Measurements from ENCODE around the gene VPS52.

VPS52 gene

DNA sequence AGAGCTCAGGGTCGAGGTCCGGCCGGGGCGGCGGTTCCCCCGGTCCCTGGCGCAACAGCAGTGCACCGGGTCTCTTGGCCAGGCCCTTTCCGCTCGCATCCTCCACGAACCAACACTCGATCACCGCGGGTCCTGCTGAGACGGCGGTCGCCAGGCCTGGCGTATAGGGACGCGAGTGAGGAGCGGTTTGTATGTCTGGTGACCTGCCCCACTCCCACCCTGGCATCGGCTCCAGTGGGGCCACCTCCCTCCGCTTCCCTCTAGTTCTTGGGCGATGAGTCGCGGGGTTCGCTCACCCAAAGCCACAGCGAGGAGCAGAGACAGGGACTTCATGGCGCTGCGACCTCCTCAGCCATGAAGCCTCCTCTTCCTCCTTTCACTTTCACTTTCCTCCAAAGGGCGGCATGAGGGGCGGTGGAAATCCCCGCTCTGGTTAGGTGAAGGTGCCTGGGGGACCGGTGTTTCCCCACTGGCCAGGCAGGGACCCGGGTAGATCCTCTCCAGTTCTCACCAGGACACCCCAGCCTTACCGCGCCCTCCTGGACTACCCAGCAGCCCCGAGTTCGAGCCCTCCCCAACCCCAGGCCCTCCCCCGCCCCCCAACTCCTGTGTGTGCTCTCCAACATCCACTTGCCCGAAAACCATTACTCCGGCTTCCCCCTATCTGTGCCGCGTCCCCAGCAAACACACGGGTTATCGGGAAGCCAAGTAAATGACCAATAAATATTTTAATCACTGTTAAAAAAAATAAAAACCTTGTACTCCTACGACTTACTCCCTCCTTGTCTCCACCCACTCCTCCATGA is 42.2 kb upstream of the VPS52 start, which contains the start of gene TAPBP:
TSS of gene TAPBP (minus strand) at position 370 of the 806 bp plus-strand sequence. CDS start at position 333, 37 bp downstream.
- Mint-ChIP-seq H3K4me3 (peak within 1 kb of the TSS; percentile 97), H3K27me3 (no peaks in the 10 kb centered on the region), H3K9me3 (no peaks in the 10 kb centered on the region), H3K27ac (peak within 1 kb of the TSS; percentile 96), H3K36me3 (peaks cover 17% of the 10 kb centered on the region), H3K4me1 (peaks cover 54% of the 10 kb centered on the region)

GRCh38 chr6:33313105-33313708 is 41.5 kb upstream of the VPS52 start:
- H3K27me3 Mint-ChIP-seq = no peaks in the 10 kb centered on the region
- H3K4me1 Mint-ChIP-seq = peaks cover 54% of the 10 kb centered on the region
- peak overlapping the region; percentile 96 for H3K27ac Mint-ChIP-seq
- peak overlapping the region; percentile 97 for H3K4me3 Mint-ChIP-seq
- no peaks in the 10 kb centered on the region for H3K9me3 Mint-ChIP-seq
- H3K36me3 Mint-ChIP-seq = peaks cover 17% of the 10 kb centered on the region

DNA sequence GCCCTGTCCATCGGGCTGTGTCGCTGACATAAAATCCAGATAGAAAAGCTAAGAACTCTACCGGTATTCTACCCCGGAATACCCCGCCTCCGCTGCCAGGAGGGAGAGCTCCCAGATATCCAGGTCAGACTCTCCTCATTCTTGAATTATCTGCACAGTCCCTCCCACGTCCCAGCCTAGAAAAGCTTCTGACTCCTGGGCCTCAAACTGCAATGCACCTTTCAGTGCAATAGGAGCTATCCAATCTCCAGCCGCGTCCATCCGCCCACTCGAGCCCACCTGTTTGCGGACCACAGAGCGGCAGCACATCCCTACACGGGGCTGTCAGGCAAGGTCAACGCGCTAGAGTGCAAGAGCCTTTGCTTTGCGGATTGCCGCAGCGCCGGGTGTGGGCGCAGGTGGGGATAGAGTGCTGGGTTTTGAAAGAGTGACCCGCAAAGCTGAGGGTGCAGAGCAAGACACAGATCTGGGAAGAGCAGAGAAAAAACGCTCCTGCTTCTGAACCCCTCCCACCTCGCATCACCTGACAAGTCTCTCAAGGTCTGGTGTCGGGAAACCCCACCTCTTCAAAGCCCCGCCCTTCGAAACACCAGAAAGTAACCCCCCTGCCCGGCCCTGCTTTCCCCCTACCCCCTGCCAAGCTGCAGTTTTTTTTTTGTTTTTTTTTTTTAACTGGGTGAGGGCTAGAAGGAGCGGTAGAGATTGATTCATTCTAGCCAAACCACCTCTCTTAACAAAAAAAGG is 40.9 kb upstream of the VPS52 start:
- peak overlapping the region; percentile 96 for H3K27ac Mint-ChIP-seq
- peaks cover 53% of the 10 kb centered on the region for H3K4me1 Mint-ChIP-seq
- peak overlapping the region; percentile 97 for H3K4me3 Mint-ChIP-seq
- H3K9me3 Mint-ChIP-seq = no peaks in the 10 kb centered on the region
- peaks cover 17% of the 10 kb centered on the region for H3K36me3 Mint-ChIP-seq
- no peaks in the 10 kb centered on the region for H3K27me3 Mint-ChIP-seq

DNA sequence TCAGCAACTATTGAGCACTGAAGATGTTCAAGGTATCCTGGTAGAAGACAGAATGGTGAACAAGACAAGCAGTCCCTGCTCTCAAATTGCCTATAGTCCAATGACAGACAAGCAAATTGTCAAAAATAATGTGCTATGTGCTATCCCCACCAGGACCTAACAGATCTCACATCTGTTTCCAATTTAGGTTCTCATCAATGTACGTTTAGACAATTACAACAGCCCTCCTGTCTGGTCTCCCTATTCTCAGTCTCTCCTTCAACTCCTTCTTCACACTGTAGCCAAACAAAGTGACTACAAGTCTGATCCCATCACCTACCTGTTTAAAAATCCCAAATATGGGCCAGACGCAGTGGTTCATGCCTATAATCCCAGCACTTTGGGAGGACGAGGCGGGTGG is 34.7 kb upstream of the VPS52 start:
- H3K36me3 Mint-ChIP-seq = peaks cover 12% of the 10 kb centered on the region
- H3K4me3 Mint-ChIP-seq = no peak overlapping the region
- H3K27me3 Mint-ChIP-seq = no peaks in the 10 kb centered on the region
- peak overlapping the region; percentile 8 for H3K27ac Mint-ChIP-seq
- peaks cover 34% of the 10 kb centered on the region for H3K4me1 Mint-ChIP-seq
- no peaks in the 10 kb centered on the region for H3K9me3 Mint-ChIP-seq

DNA sequence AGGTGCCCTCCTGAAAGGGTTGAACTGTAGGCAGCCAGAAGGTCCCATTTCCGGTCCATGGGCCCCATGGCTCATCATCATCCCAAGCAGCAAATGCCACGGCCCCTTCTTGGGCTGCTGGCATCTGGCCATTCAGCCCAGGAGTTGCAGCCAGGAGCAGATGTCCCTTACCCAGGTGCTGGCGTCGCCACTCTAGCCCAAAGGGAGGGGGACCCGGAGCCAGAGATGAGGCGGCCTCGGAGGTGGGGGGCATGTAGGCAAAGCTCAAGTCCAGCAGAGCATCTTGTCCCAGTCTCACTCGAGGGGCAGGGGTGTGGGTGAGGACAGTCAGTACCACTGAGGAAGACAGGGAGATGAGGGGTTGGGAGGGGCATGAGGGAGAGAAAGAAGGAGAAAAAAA is 33.4 kb upstream of the VPS52 start:
- H3K4me3 Mint-ChIP-seq = no peak overlapping the region
- H3K36me3 Mint-ChIP-seq = peaks cover 11% of the 10 kb centered on the region
- no peaks in the 10 kb centered on the region for H3K27me3 Mint-ChIP-seq
- peaks cover 37% of the 10 kb centered on the region for H3K4me1 Mint-ChIP-seq
- H3K27ac Mint-ChIP-seq = no peak overlapping the region
- H3K9me3 Mint-ChIP-seq = no peaks in the 10 kb centered on the region

DNA sequence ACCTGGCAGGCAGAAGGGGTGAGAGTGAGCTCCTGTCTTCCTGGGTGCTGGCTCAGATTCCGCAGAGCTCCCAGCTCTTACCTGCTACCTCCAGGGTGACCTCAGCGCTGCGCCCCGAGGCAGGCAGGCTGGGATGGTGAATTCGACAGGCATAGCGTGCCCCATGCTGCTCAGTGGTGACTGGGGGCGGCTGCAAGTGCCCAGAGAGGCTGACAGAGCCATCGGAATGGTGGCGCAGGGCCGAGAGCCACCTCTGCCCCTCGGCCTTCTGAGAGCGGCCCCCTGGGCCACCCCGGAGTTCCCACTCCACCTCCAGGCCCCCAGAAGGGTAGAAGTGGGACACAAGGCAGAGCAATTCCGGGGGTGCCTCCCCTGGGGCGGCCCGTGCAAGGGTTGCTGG is 32.5 kb upstream of the VPS52 start:
- peaks cover 12% of the 10 kb centered on the region for H3K36me3 Mint-ChIP-seq
- no peak overlapping the region for H3K4me3 Mint-ChIP-seq
- peaks cover 46% of the 10 kb centered on the region for H3K4me1 Mint-ChIP-seq

GRCh38 chr6:33301877-33302276 is 30.2 kb upstream of the VPS52 start:
- Mint-ChIP-seq H3K27ac (no peak overlapping the region), H3K4me1 (peaks cover 43% of the 10 kb centered on the region), H3K36me3 (peaks cover 8% of the 10 kb centered on the region), H3K4me3 (no peak overlapping the region), H3K9me3 (no peaks in the 10 kb centered on the region), H3K27me3 (no peaks in the 10 kb centered on the region)

More for the DNA sequence above, 32.5 kb upstream of the VPS52 start:
- Mint-ChIP-seq H3K9me3 (no peaks in the 10 kb centered on the region), H3K27ac (no peak overlapping the region), H3K27me3 (no peaks in the 10 kb centered on the region)

GRCh38 chr6:33299237-33299944 is 27.7 kb upstream of the VPS52 start:
- Mint-ChIP-seq H3K27ac (peak overlapping the region; percentile 98), H3K36me3 (peaks cover 12% of the 10 kb centered on the region), H3K9me3 (no peaks in the 10 kb centered on the region), H3K4me1 (peaks cover 34% of the 10 kb centered on the region), H3K27me3 (no peaks in the 10 kb centered on the region), H3K4me3 (peak overlapping the region; percentile 98)

DNA sequence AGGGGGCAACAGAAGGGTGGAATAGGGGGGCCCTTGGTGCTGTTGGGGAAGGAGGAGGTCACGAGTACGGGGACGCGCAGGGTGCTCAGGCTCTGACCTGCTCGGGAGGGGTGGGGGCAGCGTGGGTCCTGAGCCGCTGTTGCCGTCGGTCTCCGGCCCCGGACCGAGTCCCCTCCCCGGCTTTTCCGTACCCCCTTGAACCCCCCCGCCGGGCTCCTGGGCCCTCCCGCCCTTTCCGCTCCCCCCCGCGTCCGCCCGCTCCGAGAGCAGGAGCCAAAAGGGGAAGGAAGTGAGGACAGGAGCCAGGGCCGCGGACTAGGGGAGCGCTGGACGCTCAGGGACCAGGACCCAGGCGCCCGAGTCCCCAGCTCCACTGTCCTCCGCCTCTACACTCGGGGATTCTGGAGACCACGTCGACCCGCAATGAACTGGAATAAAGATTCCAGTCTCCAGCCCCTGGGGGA is 27.1 kb upstream of the VPS52 start, which contains the start of gene RGL2:
TSS of gene RGL2 (minus strand) at position 170 of the 464 bp plus-strand sequence. CDS start 332 bp downstream, outside the sequence.
- H3K4me1 Mint-ChIP-seq = peaks cover 32% of the 10 kb centered on the region
- H3K4me3 Mint-ChIP-seq = peak within 1 kb of the TSS; percentile 98
- H3K9me3 Mint-ChIP-seq = no peaks in the 10 kb centered on the region
- peak within 1 kb of the TSS; percentile 98 for H3K27ac Mint-ChIP-seq
- H3K27me3 Mint-ChIP-seq = no peaks in the 10 kb centered on the region
- H3K36me3 Mint-ChIP-seq = peaks cover 13% of the 10 kb centered on the region

DNA sequence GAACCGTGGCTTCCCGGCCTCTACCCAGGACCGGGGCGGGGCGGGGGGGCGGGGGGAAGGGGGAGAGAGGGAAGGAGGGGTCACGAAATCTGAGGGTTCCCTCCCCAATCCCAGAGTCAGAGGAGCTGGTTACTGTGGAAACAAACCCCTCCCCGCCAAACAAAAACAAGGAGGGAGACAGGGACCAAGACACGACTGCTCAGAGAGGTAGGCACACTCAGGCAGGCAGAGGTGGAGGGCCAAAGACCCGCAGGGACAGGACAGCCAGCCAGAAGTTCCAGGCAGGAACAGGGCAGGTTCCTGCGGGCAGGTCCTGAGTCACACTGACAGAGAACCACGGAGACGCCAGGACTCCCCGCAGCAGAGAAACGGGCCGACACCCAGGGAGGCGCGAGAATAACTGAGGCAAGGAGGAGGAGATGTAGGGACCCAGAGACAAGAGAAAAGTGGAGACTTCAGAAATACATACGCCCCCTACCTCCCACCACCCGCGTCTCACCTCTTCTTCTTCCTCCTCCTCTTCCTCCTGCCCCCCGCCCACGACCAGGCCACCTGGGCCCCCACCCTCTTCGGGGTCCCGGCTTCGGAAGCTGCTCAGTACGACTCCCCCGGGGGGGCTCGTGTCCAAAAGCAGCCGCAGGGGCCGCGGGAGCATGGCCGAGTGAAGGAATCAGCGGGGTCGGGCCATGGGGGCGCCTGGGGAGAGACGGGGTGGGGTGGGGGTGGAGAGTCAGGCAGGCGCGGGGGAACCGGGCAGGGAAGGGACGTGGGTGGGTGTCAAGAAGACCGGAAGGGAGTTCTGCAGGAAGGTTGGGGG is 26.5 kb upstream of the VPS52 start:
- peak overlapping the region; percentile 95 for H3K27ac Mint-ChIP-seq
- H3K4me1 Mint-ChIP-seq = peaks cover 27% of the 10 kb centered on the region
- no peaks in the 10 kb centered on the region for H3K27me3 Mint-ChIP-seq
- peak overlapping the region; percentile 98 for H3K4me3 Mint-ChIP-seq
- H3K36me3 Mint-ChIP-seq = peaks cover 10% of the 10 kb centered on the region
- no peaks in the 10 kb centered on the region for H3K9me3 Mint-ChIP-seq

- Mint-ChIP-seq H3K27ac (peak overlapping the region; percentile 30), H3K4me1 (peaks cover 27% of the 10 kb centered on the region), H3K9me3 (no peaks in the 10 kb centered on the region), H3K4me3 (peak overlapping the region; percentile 33), H3K36me3 (peaks cover 10% of the 10 kb centered on the region), H3K27me3 (no peaks in the 10 kb centered on the region)
These were observed 25.8 kb upstream of the VPS52 start for GRCh38 chr6:33297406-33297955.

DNA sequence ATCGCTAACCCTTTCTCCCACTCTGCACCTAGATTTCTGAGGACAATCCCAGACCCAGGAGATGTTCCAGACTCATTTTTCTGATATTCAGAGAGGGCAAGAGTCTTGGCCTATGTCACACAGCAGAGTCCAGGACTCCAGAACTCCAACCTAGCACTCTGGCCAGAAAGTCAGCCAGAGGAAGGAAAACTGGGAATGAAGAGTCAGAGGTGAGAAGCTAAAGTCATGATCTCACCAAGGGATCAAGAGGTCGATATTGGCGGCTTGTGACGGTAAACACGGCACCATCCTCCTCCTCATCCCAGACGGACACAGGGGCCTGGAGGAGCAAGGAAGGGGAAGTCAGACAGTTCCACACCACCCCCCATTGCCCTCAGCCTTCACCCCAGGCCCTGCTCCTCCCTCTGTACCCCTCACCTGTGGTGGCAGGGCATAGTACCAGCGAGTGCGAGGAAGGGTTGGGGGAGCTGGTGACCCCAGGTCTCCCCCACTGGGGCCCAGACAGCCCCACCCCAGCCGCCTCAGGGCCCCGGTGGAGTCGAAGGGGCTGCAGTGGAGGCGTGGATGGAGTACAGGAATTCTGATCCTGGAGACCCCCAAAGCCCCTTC is 25.2 kb upstream of the VPS52 start:
- Mint-ChIP-seq H3K9me3 (no peaks in the 10 kb centered on the region), H3K4me3 (peak overlapping the region; percentile 68), H3K27ac (peak overlapping the region; percentile 56), H3K36me3 (peaks cover 10% of the 10 kb centered on the region), H3K4me1 (peaks cover 27% of the 10 kb centered on the region), H3K27me3 (no peaks in the 10 kb centered on the region)

DNA sequence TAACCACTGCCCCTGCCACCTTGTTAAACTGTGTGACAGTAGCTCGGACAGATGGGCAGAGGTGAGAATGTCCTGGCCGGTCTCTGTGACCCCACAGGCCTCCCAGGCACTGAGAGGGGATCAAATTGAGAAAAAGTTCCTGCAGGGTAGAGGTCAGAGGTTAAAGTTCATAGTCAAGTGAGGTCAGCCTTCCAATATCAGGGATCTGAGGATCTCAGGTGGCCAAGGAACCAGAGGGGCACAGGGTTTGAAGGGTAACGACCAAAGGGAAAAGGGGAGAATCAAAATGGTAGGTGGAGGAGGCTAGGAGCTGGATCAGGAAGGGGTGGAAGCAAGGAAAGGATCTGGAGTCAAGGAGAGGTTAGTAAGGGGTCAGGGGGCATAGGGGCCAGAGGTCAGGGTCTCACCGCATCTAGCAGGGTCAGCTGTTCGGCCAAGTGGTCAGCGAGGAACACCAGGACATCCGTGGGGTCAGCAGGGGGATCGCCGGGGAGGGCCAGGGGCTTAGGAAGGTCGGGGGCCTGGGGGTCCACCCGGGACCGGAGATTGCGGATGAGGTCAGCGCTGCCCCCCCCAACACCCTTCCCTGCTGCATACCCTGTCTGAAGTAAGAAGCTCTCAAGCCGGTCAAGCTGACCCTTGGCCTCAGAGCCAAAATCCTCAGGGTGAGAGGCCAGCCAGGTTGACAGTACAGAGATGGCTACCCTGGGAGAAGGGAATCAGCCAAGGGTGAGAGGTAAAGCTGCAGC is 24.1 kb upstream of the VPS52 start:
- no peak overlapping the region for H3K27ac Mint-ChIP-seq
- H3K4me1 Mint-ChIP-seq = peaks cover 30% of the 10 kb centered on the region
- H3K4me3 Mint-ChIP-seq = peak overlapping the region; percentile 30
- peaks cover 9% of the 10 kb centered on the region for H3K36me3 Mint-ChIP-seq
- no peaks in the 10 kb centered on the region for H3K9me3 Mint-ChIP-seq
- no peaks in the 10 kb centered on the region for H3K27me3 Mint-ChIP-seq
